CD4-positive, alpha-beta T cell treated with Interleukin-10 for 1 hour (primary cell): ENCODE results near the gene LHB.
"Not testable (repeated sequence)": the region's sequence is repeated elsewhere in the genome, so short reads cannot be mapped to it uniquely, and the experiment has no call there.

Source experiments
- DNase-seq: peaks from one replicate; pipeline ENCODE4 v3.0.0-alpha.2; 2020

LHB gene

GRCh38 chr19:49017041-49017665 is at the start of gene LHB:
Gene LHB, minus strand, starts transcription at chr19:49017091. Its CDS starts 10 bp downstream, at chr19:49017081.
- DNase-seq, result no peak

- DNase-seq, result no peak
Measured at GRCh38 chr19:49065905-49066512, 49.1 kb upstream of the LHB start.

GRCh38 chr19:49064768-49065611 is 48.1 kb upstream of the LHB start, which contains the start of gene NTF4:
Gene NTF4, minus strand, starts transcription at chr19:49064818. Its CDS starts 2,821 bp downstream, at chr19:49061997.
- no peak for DNase-seq

GRCh38 chr19:49064029-49064629 is 47.2 kb upstream of the LHB start:
- no peak for DNase-seq

GRCh38 chr19:49061445-49061844 is 44.6 kb upstream of the LHB start:
- no peak for DNase-seq

- DNase-seq, result no peak
Measured at GRCh38 chr19:49061000-49061399, 44.1 kb upstream of the LHB start.

GRCh38 chr19:49059053-49059452 is 42.2 kb upstream of the LHB start:
- DNase-seq, result no peak

- DNase-seq, result no peak
Measured at GRCh38 chr19:49058562-49058961, 41.7 kb upstream of the LHB start.

GRCh38 chr19:49057636-49058234 is 40.8 kb upstream of the LHB start, which contains the start of gene CGB7:
Gene CGB7, minus strand, starts transcription at chr19:49057749. Its CDS starts 2,374 bp downstream, at chr19:49055375.
- DNase-seq, result peak; percentile 45

- not testable (repeated sequence) for DNase-seq
Measured at GRCh38 chr19:49056902-49057596, 40.2 kb upstream of the LHB start.

- DNase-seq, result peak; percentile 51
Measured at GRCh38 chr19:49056101-49056901, 39.4 kb upstream of the LHB start.

- DNase-seq, result not testable (repeated sequence)
Measured at GRCh38 chr19:49050376-49051033, 33.6 kb upstream of the LHB start.

GRCh38 chr19:49049834-49050233 is 32.9 kb upstream of the LHB start:
- DNase-seq, result not testable (repeated sequence)

- not testable (repeated sequence) for DNase-seq
Measured at GRCh38 chr19:49049011-49049410, 32.1 kb upstream of the LHB start, which contains the start of gene CGB8. Gene CGB8, minus strand, starts transcription at chr19:49049111. Its CDS starts 372 bp downstream, at chr19:49048739.

GRCh38 chr19:49043548-49043947 is 26.7 kb upstream of the LHB start, which contains the start of gene CGB5:
Gene CGB5, plus strand, starts transcription at chr19:49043848. Its CDS starts 362 bp downstream, at chr19:49044210.
- DNase-seq, result not testable (repeated sequence)

- DNase-seq, result not testable (repeated sequence)
Measured at GRCh38 chr19:49042666-49043065, 25.8 kb upstream of the LHB start.

GRCh38 chr19:49042177-49042576 is 25.3 kb upstream of the LHB start:
- DNase-seq, result no peak

- not testable (repeated sequence) for DNase-seq
Measured at GRCh38 chr19:49039736-49040135, 22.8 kb upstream of the LHB start.

- not testable (repeated sequence) for DNase-seq
Measured at GRCh38 chr19:49038557-49039276, 21.8 kb upstream of the LHB start.

- DNase-seq, result not testable (repeated sequence)
Measured at GRCh38 chr19:49038111-49038510, 21.2 kb upstream of the LHB start.
